ENCODE data around the gene UFL1.
"Not testable (repeated sequence)": the region's sequence is repeated elsewhere in the genome, so short reads cannot be mapped to it uniquely, and the experiment has no call there.

GRCh38 chr6:96472291-96472690, 49.3 kb upstream of the UFL1 start:
- not testable (repeated sequence) for TF ChIP-seq POLR2A (IDR thresholded peaks at IDR 0.05; ENCODE audit: low read length); GATA1 (IDR thresholded peaks at IDR 0.05; ENCODE audit: low read depth, low read length)

Data from erythroblast (primary cell).